H1 (cell line): ENCODE measurements around the gene CRHR2. TPM values are rescaled to one million over a fixed set of nuclear protein-coding genes. Genes with fewer than 3 reads are reported as not detected.

Experiments
- ASH2L ChIP-seq: fragments of 200-600, 300-600 bp; sonication (generic); IDR thresholded peaks from one replicate; pipeline ENCODE4 v1.7.1; 2017; ENCODE audit warnings: low read length
- CBX5 ChIP-seq: fragments of 300-800, 300-1000 bp; sonication (generic); IDR thresholded peaks from 2 replicates; pipeline ENCODE4 v1.7.1; 2016; ENCODE audit warnings: antibody characterized with exemption, low read length, low read depth
- CREB1 ChIP-seq: IDR thresholded peaks from 2 replicates; pipeline ENCODE4 v1.6.1; 2012; ENCODE audit warnings: inconsistent platforms
- EZH2 ChIP-seq: fragments of 200-600 bp; sonication (generic); IDR thresholded peaks from 2 replicates; pipeline ENCODE4 v1.7.1; 2012; ENCODE audit warnings: low read depth, mild to moderate bottlenecking, moderate library complexity, low read length, inconsistent platforms; ENCODE audit not compliant: severe bottlenecking
- FOSL1 ChIP-seq: IDR thresholded peaks from 2 replicates; pipeline ENCODE4 v1.6.1; 2011; ENCODE audit warnings: mild to moderate bottlenecking, low read depth, low read length, moderate library complexity; ENCODE audit not compliant: insufficient read depth
- KDM5A ChIP-seq: fragments of 200-600 bp; IDR thresholded peaks from 2 replicates; pipeline ENCODE4 v1.7.1; 2012; ENCODE audit warnings: mild to moderate bottlenecking, low read length, inconsistent platforms, mixed read lengths
- PHF8 ChIP-seq: fragments of 200-600 bp; sonication (generic); conservative IDR thresholded peaks from 2 replicates; pipeline ENCODE4 v1.7.1; 2012; ENCODE audit warnings: low read depth, mild to moderate bottlenecking, inconsistent platforms, low read length, moderate library complexity
- SIX5 ChIP-seq: IDR thresholded peaks from 2 replicates; pipeline ENCODE4 v1.6.1; 2011; ENCODE audit warnings: mild to moderate bottlenecking, low read depth, low read length
- SP1 ChIP-seq: IDR thresholded peaks from 2 replicates; pipeline ENCODE4 v1.6.1; 2011; ENCODE audit warnings: low read depth, low read length
- SUZ12 ChIP-seq: fragments of 200-600 bp; sonication (generic); IDR thresholded peaks from 2 replicates; pipeline ENCODE4 v1.6.1; 2012; ENCODE audit warnings: mild to moderate bottlenecking, inconsistent platforms, low read length, moderate library complexity, mixed read lengths
- polyA plus RNA-seq, 7 experiments: library from polyadenylated mRNA; depleted of rRNA in 3 of 7; stranded (reverse) in 5 of 7; unstranded in 2 of 7; fragments of >200 nt in 5 of 7; fragments of 200-250 nt in 2 of 7; gene quantifications; 1 replicate in 5 of 7; 2 replicates in 1 of 7; 4 replicates in 1 of 7; pipeline versions ENCODE4 v1.2.1 to v1.2.3, GENCODE V29; 2011 to 2013; ENCODE audit warnings: missing spikeins in 2 of 7, mixed read lengths in 2 of 7
- total RNA-seq: library from RNA; stranded (reverse); fragmentation: NEBNext Ultra II Directional; extraction: Animal tissue kit (Norgen Biotek cat#: 25700); gene quantifications from 2 replicates; pipeline ENCODE4 v1.2.1, GENCODE V29; 2021

Gene CRHR2
- total and polyA plus RNA-seq, 2 of the 8 experiments (the other 6 are each of a cell fraction or from before 2014, with no cell fraction given): 0.37 to 1.3 TPM

DNA sequence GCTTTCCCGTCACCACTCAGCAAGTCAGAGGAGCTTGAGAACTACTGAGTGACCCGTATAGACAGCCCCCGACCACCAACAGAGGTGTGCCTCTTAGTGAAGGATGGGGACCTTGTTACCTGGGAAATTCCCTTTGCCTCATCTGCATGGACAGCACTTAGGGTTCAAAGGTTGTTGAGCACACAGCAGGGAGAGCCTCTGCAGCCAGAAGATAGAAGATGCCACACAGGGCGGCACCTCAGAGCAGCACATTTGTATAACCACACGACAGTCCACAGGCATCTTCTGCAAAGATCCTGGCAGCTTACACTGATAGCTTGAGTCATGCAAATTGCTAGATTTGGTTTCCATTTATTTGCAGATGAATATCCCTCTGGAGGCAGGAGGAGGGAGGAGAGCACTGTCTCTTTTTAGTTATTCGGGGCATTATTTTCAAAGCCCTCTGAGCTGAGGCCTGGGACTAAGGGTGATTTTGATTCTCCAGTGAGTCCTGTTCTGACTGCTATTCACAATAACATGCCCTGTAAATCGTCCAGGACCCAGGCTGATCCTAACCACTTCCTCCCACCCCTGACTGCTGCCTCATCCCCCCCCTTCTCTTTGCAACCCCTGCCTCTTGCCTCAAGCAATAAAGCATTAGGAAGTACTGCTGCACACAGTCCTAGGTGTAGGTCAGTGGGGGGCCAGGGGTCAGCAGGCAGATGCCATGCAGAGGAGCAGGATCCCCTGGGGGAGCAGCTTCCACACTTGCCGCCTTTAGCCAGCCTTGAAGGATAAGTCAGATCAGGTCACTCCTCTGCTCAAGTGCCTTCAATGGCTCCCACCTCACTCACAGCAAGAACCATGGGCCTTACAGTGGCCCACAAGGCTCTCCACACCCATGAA is 45.0 kb upstream of the CRHR2 start (continued):
- TF ChIP-seq CREB1: no peak
- no peak for TF ChIP-seq PHF8
- TF ChIP-seq SIX5: no peak
- no peak for TF ChIP-seq EZH2
- no peak for TF ChIP-seq FOSL1
- no peak for TF ChIP-seq KDM5A
- TF ChIP-seq CBX5: no peak
- no peak for TF ChIP-seq ASH2L
- no peak for TF ChIP-seq SUZ12
- TF ChIP-seq SP1: peak; percentile 28; the same call in 1 of the 2 replicates
- TF ChIP-seq, all 59 proteins: peak for 4
